ENCODE measurements around the gene SGSM1.

- no peak for TF ChIP-seq CTCF (IDR thresholded peaks at IDR 0.05 in 4 of 5, conservative IDR thresholded peaks at IDR 0.05 in 1 of 5)
- no peak for TF ChIP-seq POLR2A (IDR thresholded peaks at IDR 0.05)
Observed at GRCh38 chr22:24942301-24942700, 136.3 kb downstream of the SGSM1 start.

Measured in gastrocnemius medialis (tissue), 4 donors.